ENCODE measurements around the gene ACRV1.

DNA sequence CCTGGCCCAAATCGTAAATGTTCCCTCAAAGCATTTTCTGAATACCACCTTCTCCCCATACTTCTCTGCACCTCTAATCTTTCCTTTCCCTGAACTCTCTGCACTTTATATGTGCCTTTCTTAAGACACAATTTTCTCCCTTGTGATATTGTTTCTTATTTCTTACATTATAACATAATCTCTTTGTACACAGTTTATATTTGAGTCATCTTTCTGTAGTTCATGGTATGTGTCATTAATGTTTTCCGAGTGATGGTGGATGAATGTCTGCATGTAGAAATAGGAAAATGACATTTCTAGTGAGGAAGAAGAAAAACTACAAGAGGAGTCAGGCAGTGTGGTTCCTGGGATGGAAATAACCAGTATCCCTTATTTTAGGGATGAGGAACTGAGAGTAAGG lies 5.5 kb downstream of the ACRV1 start:
- TF ChIP-seq CTCF (conservative IDR thresholded peaks at IDR 0.05; ENCODE audit: low read depth, low read length) = no peak
- no peak for TF ChIP-seq RFX5 (IDR thresholded peaks at IDR 0.05; ENCODE audit: low read depth, low read length)
- no peak for TF ChIP-seq NFE2L2 (IDR thresholded peaks at IDR 0.05; ENCODE audit: low read depth, low read length)
- no peak for TF ChIP-seq POLR2A (IDR thresholded peaks at IDR 0.05; ENCODE audit: low read depth, low read length)
- no peak for TF ChIP-seq RCOR1 (IDR thresholded peaks at IDR 0.05; ENCODE audit: insufficient replicate concordance, low read length)
- no peak for TF ChIP-seq USF2 (IDR thresholded peaks at IDR 0.05; ENCODE audit: low read depth, low read length)
- no peak for TF ChIP-seq CEBPB (IDR thresholded peaks at IDR 0.05; ENCODE audit: low read depth, low read length)
- no peak for TF ChIP-seq SMC3 (IDR thresholded peaks at IDR 0.05; ENCODE audit: low read depth, low read length)
- no peak for TF ChIP-seq RAD21 (IDR thresholded peaks at IDR 0.05; ENCODE audit: low read length)
- TF ChIP-seq MXI1 (IDR thresholded peaks at IDR 0.05; ENCODE audit: borderline replicate concordance, low read depth, low read length) = no peak
